Measurements from ENCODE around the gene NBEAL1.
"Not testable (repeated sequence)": the region's sequence is repeated elsewhere in the genome, so short reads cannot be mapped to it uniquely, and the experiment has no call there.

The NBEAL1 gene

GRCh38 chr2:203014456-203015199, at the start of gene NBEAL1:
NBEAL1 (plus strand) TSS chr2:203014875; CDS start chr2:203016385, 1,510 bp downstream.
- DNase-seq = peak; percentile 95 to 98

- DNase-seq = no peak
Observed at GRCh38 chr2:202965810-202966460, 48.7 kb upstream of the NBEAL1 start.

- not testable (repeated sequence) for DNase-seq
Observed at GRCh38 chr2:202969404-202969803, 45.3 kb upstream of the NBEAL1 start.

GRCh38 chr2:202976809-202977208, 37.9 kb upstream of the NBEAL1 start:
- DNase-seq = no peak

GRCh38 chr2:202982779-202983491, 31.7 kb upstream of the NBEAL1 start:
- DNase-seq = no peak

- DNase-seq = no peak
Observed at GRCh38 chr2:202989749-202990148, 24.9 kb upstream of the NBEAL1 start.

- DNase-seq = no peak
Observed at GRCh38 chr2:202990501-202990900, 24.2 kb upstream of the NBEAL1 start.

GRCh38 chr2:202997113-202997512, 17.6 kb upstream of the NBEAL1 start:
- not testable (repeated sequence) for DNase-seq

- no peak for DNase-seq
Observed at GRCh38 chr2:203002054-203002821, 12.4 kb upstream of the NBEAL1 start.

- DNase-seq = no peak
Observed at GRCh38 chr2:203003716-203004115, 11.0 kb upstream of the NBEAL1 start.

- no peak for DNase-seq
Observed at GRCh38 chr2:203016716-203017115, 2.0 kb downstream of the NBEAL1 start.

- DNase-seq = peak in 1 of 2 donors; percentile 35
Observed at GRCh38 chr2:203018181-203018580, 3.5 kb downstream of the NBEAL1 start.

GRCh38 chr2:203019142-203019541, 4.5 kb downstream of the NBEAL1 start:
- peak in 1 of 2 donors; percentile 12 for DNase-seq

- no peak for DNase-seq
Observed at GRCh38 chr2:203021991-203022390, 7.3 kb downstream of the NBEAL1 start.

GRCh38 chr2:203022751-203023150, 8.1 kb downstream of the NBEAL1 start:
- DNase-seq = no peak

GRCh38 chr2:203025592-203025991, 10.9 kb downstream of the NBEAL1 start:
- DNase-seq = no peak

GRCh38 chr2:203030545-203030944, 15.9 kb downstream of the NBEAL1 start:
- no peak for DNase-seq

- no peak for DNase-seq
Observed at GRCh38 chr2:203030991-203031390, 16.3 kb downstream of the NBEAL1 start.

GRCh38 chr2:203033395-203033794, 18.7 kb downstream of the NBEAL1 start:
- no peak for DNase-seq

GRCh38 chr2:203035879-203036470, 21.3 kb downstream of the NBEAL1 start:
- no peak for DNase-seq

GRCh38 chr2:203037026-203037425, 22.4 kb downstream of the NBEAL1 start:
- no peak for DNase-seq

GRCh38 chr2:203038586-203038985, 23.9 kb downstream of the NBEAL1 start:
- DNase-seq = no peak
